ENCODE results near the gene LEAP2. TPM values are rescaled to one million over a fixed set of nuclear protein-coding genes. Genes with fewer than 3 reads are reported as not detected.
A peak's percentile ranks its signal among the peaks of the same experiment; 100 is the strongest.
"Not testable (repeated sequence)": the region's sequence is repeated elsewhere in the genome, so short reads cannot be mapped to it uniquely, and the experiment has no call there.

LEAP2 gene
- total RNA-seq, 1 experiment from 2014 or later, result 0.84 TPM

GRCh38 chr5:132840896-132841295 lies 32.6 kb upstream of the LEAP2 start:
- DNase-seq (ENCODE audit: low read depth), result no peak

GRCh38 chr5:132841305-132841704 lies 32.2 kb upstream of the LEAP2 start:
- peak; percentile 89 for DNase-seq (ENCODE audit: low read depth)

GRCh38 chr5:132848270-132848669 lies 25.2 kb upstream of the LEAP2 start:
- DNase-seq (ENCODE audit: low read depth), result no peak

GRCh38 chr5:132849347-132849746 lies 24.1 kb upstream of the LEAP2 start:
- no peak for DNase-seq (ENCODE audit: low read depth)

- DNase-seq (ENCODE audit: low read depth), result peak; percentile 24
These were observed 23.4 kb upstream of the LEAP2 start for GRCh38 chr5:132850066-132850465.

- no peak for DNase-seq (ENCODE audit: low read depth)
These were observed 20.1 kb upstream of the LEAP2 start for GRCh38 chr5:132853323-132853722.

- DNase-seq (ENCODE audit: low read depth), result no peak
These were observed 19.7 kb upstream of the LEAP2 start for GRCh38 chr5:132853790-132854189.

GRCh38 chr5:132854301-132854700 lies 19.2 kb upstream of the LEAP2 start:
- DNase-seq (ENCODE audit: low read depth), result no peak

- DNase-seq (ENCODE audit: low read depth), result not testable (repeated sequence)
These were observed 18.5 kb upstream of the LEAP2 start for GRCh38 chr5:132854992-132855391.

- DNase-seq (ENCODE audit: low read depth), result no peak
These were observed 17.5 kb upstream of the LEAP2 start for GRCh38 chr5:132856011-132856410.

GRCh38 chr5:132859889-132860437 lies 13.5 kb upstream of the LEAP2 start:
- DNase-seq (ENCODE audit: low read depth), result no peak

- no peak for DNase-seq (ENCODE audit: low read depth)
These were observed 12.7 kb upstream of the LEAP2 start for GRCh38 chr5:132860742-132861141.

- no peak for DNase-seq (ENCODE audit: low read depth)
These were observed 7.7 kb upstream of the LEAP2 start for GRCh38 chr5:132865668-132866341.

GRCh38 chr5:132866342-132867045 lies 7.0 kb upstream of the LEAP2 start, which contains the start of the genes GDF9 and UQCRQ:
TSS of gene GDF9 (minus strand) at chr5:132866469. CDS start at chr5:132864533, 1,936 bp downstream.
TSS of gene UQCRQ (plus strand) at chr5:132866642. CDS start at chr5:132866882, 240 bp downstream.
- peak; percentile 99 for DNase-seq (ENCODE audit: low read depth)

- DNase-seq (ENCODE audit: low read depth), result no peak
These were observed 6.4 kb upstream of the LEAP2 start for GRCh38 chr5:132867046-132867451.

- no peak for DNase-seq (ENCODE audit: low read depth)
These were observed 4.7 kb upstream of the LEAP2 start for GRCh38 chr5:132868754-132869153.

GRCh38 chr5:132870801-132871200 lies 2.7 kb upstream of the LEAP2 start:
- DNase-seq (ENCODE audit: low read depth), result no peak

GRCh38 chr5:132871459-132872284 lies 1.8 kb upstream of the LEAP2 start:
- DNase-seq (ENCODE audit: low read depth), result no peak

GRCh38 chr5:132872788-132873118 lies 715 bp upstream of the LEAP2 start:
- no peak for DNase-seq (ENCODE audit: low read depth)

GRCh38 chr5:132873930-132874271 lies 433 bp downstream of the LEAP2 start:
- DNase-seq (ENCODE audit: low read depth), result no peak

GRCh38 chr5:132876020-132876759 lies 2.7 kb downstream of the LEAP2 start:
- no peak for DNase-seq (ENCODE audit: low read depth)

- DNase-seq (ENCODE audit: low read depth), result no peak
These were observed 4.0 kb downstream of the LEAP2 start for GRCh38 chr5:132877466-132877865.

Data from RPMI7951 (cell line).